Breast epithelium (tissue), 3 donors: Measurements from ENCODE around the gene CSAD.

Source experiments
- CTCF ChIP-seq, 3 donors: fragments of 450-650 bp; IDR thresholded peaks; one replicate each; pipeline ENCODE4 v1.5.1; 2016 to 2017; ENCODE audit warnings: antibody characterized with exemption in 3 of 3, mild to moderate bottlenecking in 3 of 3, moderate library complexity in 3 of 3
- POLR2A ChIP-seq: fragments of 450-650 bp; IDR thresholded peaks from one replicate; pipeline ENCODE4 v1.6.1; 2016; ENCODE audit warnings: antibody characterized with exemption, mild to moderate bottlenecking, moderate library complexity
- POLR2AphosphoS5 ChIP-seq, 3 donors: sonication (generic); formaldehyde crosslinking; IDR thresholded peaks; one replicate each; pipeline ENCODE4 v1.6.1; 2017; ENCODE audit warnings: antibody characterized with exemption in 3 of 3

GRCh38 chr12:53123578-53124351, 57.0 kb downstream of the CSAD start:
- no peak for TF ChIP-seq POLR2AphosphoS5 (IDR thresholded peaks at IDR 0.05)
- TF ChIP-seq POLR2A = no peak
- no peak for TF ChIP-seq CTCF (IDR thresholded peaks at IDR 0.05)
